Caco-2 (cell line): ENCODE results near the gene ALDH1A2. TPM values are rescaled to one million over a fixed set of nuclear protein-coding genes. Genes with fewer than 3 reads are reported as not detected.

Experiments
- BruUV-seq: library from RNA; stranded (reverse); fragments of 400-500 nt; replicated peaks from 2 replicates; lab custom pipeline; 2021; lab: Mats Ljungman, UMichigan
- CTCF ChIA-PET: fragments of 300-600 bp; sonication (Branson Sonifier 250); formaldehyde crosslinking; loops from one replicate; lab custom pipeline; 2022; ENCODE audit warnings: antibody characterized with exemption; lab: Charles Lee
- POLR2A ChIA-PET: fragments of 300-600 bp; sonication (Branson Sonifier 250); formaldehyde crosslinking; loops from one replicate; lab custom pipeline; 2022; ENCODE audit warnings: antibody characterized with exemption; lab: Charles Lee
- DNase-seq, 2 experiments: peaks; one replicate each; pipeline versions ENCODE4 v3.0.0 to v3.0.0-alpha.2; 2020 to 2022
- H3K27me3 ChIP-seq: replicated peaks from 2 replicates; pipeline ENCODE4 v1.6.0; 2011; ENCODE audit warnings: low read length; ENCODE audit not compliant: control insufficient read depth, insufficient read depth
- H3K36me3 ChIP-seq: 2 replicates; pipeline ENCODE4 v1.5.1; 2011; ENCODE audit warnings: low read length; ENCODE audit not compliant: control insufficient read depth, insufficient read depth
- H3K4me1 ChIP-seq: fragments of 250-450 bp; sonication (Bioruptor Pico); 2 replicates; pipeline ENCODE4 v1.5.1; 2020; ENCODE audit warnings: mild to moderate bottlenecking
- H3K4me3 ChIP-seq: 2 replicates; pipeline ENCODE4 v1.5.1; 2011; ENCODE audit warnings: low read depth, mild to moderate bottlenecking, control low read depth, low read length
- H3K9me3 ChIP-seq: fragments of 250-450 bp; sonication (Bioruptor Pico); 2 replicates; pipeline ENCODE4 v1.5.1; 2020; ENCODE audit warnings: mild to moderate bottlenecking, moderate library complexity
- H3K27ac Mint-ChIP-seq: one replicate; pipeline ENCODE4 v1.8.0; 2022; ENCODE audit warnings: mixed read lengths; ENCODE audit not compliant: unreplicated experiment
- H3K27me3 Mint-ChIP-seq: one replicate; pipeline ENCODE4 v1.8.0; 2022; ENCODE audit warnings: mixed read lengths; ENCODE audit not compliant: insufficient read depth, unreplicated experiment
- H3K36me3 Mint-ChIP-seq: one replicate; pipeline ENCODE4 v1.8.0; 2022; ENCODE audit warnings: mild to moderate bottlenecking, mixed read lengths; ENCODE audit not compliant: insufficient read depth, unreplicated experiment
- H3K4me1 Mint-ChIP-seq: one replicate; pipeline ENCODE4 v1.8.0; 2022; ENCODE audit warnings: low read depth, mixed read lengths; ENCODE audit not compliant: unreplicated experiment
- H3K4me3 Mint-ChIP-seq: one replicate; pipeline ENCODE4 v1.8.0; 2022; ENCODE audit warnings: mild to moderate bottlenecking, moderate library complexity, mixed read lengths; ENCODE audit not compliant: unreplicated experiment
- H3K9me3 Mint-ChIP-seq: one replicate; pipeline ENCODE4 v1.8.0; 2022; ENCODE audit warnings: mixed read lengths; ENCODE audit not compliant: unreplicated experiment
- CTCF ChIP-seq, 2 experiments: fragments of 200-600 bp in 1 of 2; IDR thresholded peaks; 1 replicate in 1 of 2; 2 replicates in 1 of 2; pipeline versions ENCODE4 v1.5.1 to v1.8.0; 2011 to 2022; ENCODE audit warnings: antibody characterized with exemption in 1 of 2, control low read depth in 1 of 2, inconsistent platforms in 1 of 2, low read depth in 1 of 2, low read length in 1 of 2, mild to moderate bottlenecking in 1 of 2, moderate library complexity in 1 of 2; ENCODE audit not compliant: insufficient read depth in 1 of 2, severe bottlenecking in 1 of 2, unreplicated experiment in 1 of 2
- intact Hi-C: fragments of 100-400 bp; cut with micrococcal nuclease; formaldehyde crosslinking; loops from one replicate; pipeline ENCODE4 v1.10.0; 2022; ENCODE audit not compliant: unreplicated experiment
- total RNA-seq: library from RNA; stranded (reverse); gene quantifications from 2 replicates; pipeline ENCODE4 v1.2.3, GENCODE V29; 2022

Gene ALDH1A2
- total RNA-seq, 1 experiment from 2014 or later: 0.61 TPM

GRCh38 chr15:57950381-57950946 is 115.0 kb downstream of the ALDH1A2 start:
- TF ChIP-seq CTCF (IDR thresholded peaks at IDR 0.05; ENCODE audit: insufficient read depth in 1 of 2, low read depth in 1 of 2, low read length in 1 of 2, severe bottlenecking in 1 of 2, unreplicated experiment in 1 of 2): no peak
- no peaks in the 10 kb centered on the region for H3K36me3 ChIP-seq
- Mint-ChIP-seq H3K9me3 (no peaks in the 10 kb centered on the region), H3K27me3 (peaks cover 28% of the 10 kb centered on the region), H3K4me1 (no peaks in the 10 kb centered on the region), H3K36me3 (no peaks in the 10 kb centered on the region), H3K4me3 (no peak overlapping the region), H3K27ac (no peak overlapping the region)
- POLR2A ChIA-PET: no interaction called here
- H3K27me3 ChIP-seq: peaks cover 1% of the 10 kb centered on the region; the same call in 1 of the 2 replicates
- CTCF ChIA-PET: no interaction called here
- intact Hi-C loops: no loop called here
- no peaks in the 10 kb centered on the region for H3K4me1 ChIP-seq
- BruUV-seq: no TSS peak
- no peaks in the 10 kb centered on the region for H3K9me3 ChIP-seq
- peak in 1 of 2 experiments; percentile 42 for DNase-seq
- H3K4me3 ChIP-seq: no peak overlapping the region

DNA sequence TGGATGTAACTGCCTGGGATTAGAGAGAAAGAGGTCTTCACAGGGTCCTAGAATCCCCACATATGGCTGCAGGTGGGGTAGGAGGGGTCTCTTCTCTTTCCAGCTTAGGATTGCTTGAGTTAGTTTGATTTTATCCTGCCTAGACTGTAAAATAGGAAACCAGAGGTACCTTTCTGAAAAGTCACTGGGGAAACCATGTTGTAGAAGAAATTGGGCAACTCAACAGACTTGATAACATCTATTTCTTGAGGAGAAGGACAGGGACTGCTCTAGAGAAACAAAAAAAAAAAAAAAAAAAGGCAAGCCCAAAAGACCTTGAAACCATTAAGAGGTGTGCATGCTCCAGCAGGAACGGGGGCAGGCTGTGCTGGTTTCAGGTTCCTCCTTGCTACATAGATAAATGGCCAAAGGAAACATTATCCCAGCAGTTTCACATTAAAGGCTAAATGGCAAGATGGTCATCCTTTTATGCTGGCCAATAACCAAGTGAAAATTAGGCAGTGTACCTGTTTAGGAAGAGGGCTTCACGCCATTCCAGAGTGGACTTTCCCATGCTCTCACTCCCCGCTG is 116.1 kb downstream of the ALDH1A2 start:
- CTCF ChIA-PET: no interaction called here
- H3K4me3 Mint-ChIP-seq: no peak overlapping the region

More for the DNA sequence above, 116.1 kb downstream of the ALDH1A2 start:
- no peaks in the 10 kb centered on the region for H3K4me1 ChIP-seq
- no peak overlapping the region for H3K4me3 ChIP-seq
- Mint-ChIP-seq H3K9me3 (no peaks in the 10 kb centered on the region), H3K36me3 (no peaks in the 10 kb centered on the region), H3K27ac (no peak overlapping the region), H3K4me1 (no peaks in the 10 kb centered on the region), H3K27me3 (peaks cover 32% of the 10 kb centered on the region)
- peaks cover 1% of the 10 kb centered on the region; the same call in 1 of the 2 replicates for H3K27me3 ChIP-seq
- no peak for TF ChIP-seq CTCF (IDR thresholded peaks at IDR 0.05; ENCODE audit: insufficient read depth in 1 of 2, low read depth in 1 of 2, low read length in 1 of 2, severe bottlenecking in 1 of 2, unreplicated experiment in 1 of 2)
- H3K9me3 ChIP-seq: no peaks in the 10 kb centered on the region
- H3K36me3 ChIP-seq: no peaks in the 10 kb centered on the region
- POLR2A ChIA-PET: no interaction called here
- BruUV-seq: no TSS peak
- intact Hi-C loops: no loop called here
- no peak for DNase-seq
